Right cardiac atrium (tissue), 5 donors: ENCODE data around the gene PTPN3. TPM values are rescaled to one million over a fixed set of nuclear protein-coding genes. Genes with fewer than 3 reads are reported as not detected.

Experiments used
- ATAC-seq, 2 donors: fragments of 200-7000 bp; cut with Tn5 transposase; one replicate each; pipeline versions ENCODE4 v1.8.0 to v1.9.1; 2020; ENCODE audit warnings: moderate library complexity in 2 of 2, mild to moderate bottlenecking in 1 of 2
- DNase-seq, 3 donors: peaks; one replicate each; pipeline ENCODE4 v3.0.0-alpha.2; 2020
- H3K27ac ChIP-seq: one replicate; pipeline ENCODE4 v1.5.1; 2013; ENCODE audit warnings: mild to moderate bottlenecking, low read length, control low read depth, moderate library complexity
- H3K27me3 ChIP-seq: one replicate; pipeline ENCODE4 v1.6.1; 2013; ENCODE audit not compliant: control insufficient read depth, insufficient read depth
- H3K4me1 ChIP-seq: one replicate; pipeline ENCODE4 v1.6.1; 2013; ENCODE audit warnings: low read length; ENCODE audit not compliant: control insufficient read depth, insufficient read depth
- H3K4me3 ChIP-seq: one replicate; pipeline ENCODE4 v1.5.1; 2013; ENCODE audit warnings: low read length, control low read depth
- H3K9me3 ChIP-seq: one replicate; pipeline ENCODE4 v1.6.1; 2013; ENCODE audit warnings: low read length; ENCODE audit not compliant: control insufficient read depth
- WGBS: extraction: QIAGEN DNeasy Blood & Tissue Kit; methylation state at CpG from one replicate; pipeline ENCODE4 v1.1.7; 2013; 5-methylcytosine and 5-hydroxymethylcytosine counted together
- intact Hi-C, 4 donors: fragments of 100-400 bp; cut with DNase I; formaldehyde crosslinking; loops; one replicate each; pipeline versions ENCODE4 v1.11.0 to v1.14.0; 2022 to 2023
- polyA plus RNA-seq: library from polyadenylated mRNA; stranded (reverse); fragments of 200-250 nt; gene quantifications from one replicate; pipeline ENCODE4 v1.2.3, GENCODE V29; 2013
- total RNA-seq, 4 donors: library from RNA; stranded (reverse); fragmentation: NEBNext Ultra II Directional; extraction: Animal tissue kit (Norgen Biotek cat#: 25700); gene quantifications; one replicate each; pipeline ENCODE4 v1.2.1, GENCODE V29; 2021
- donor health status: healthy with polysubstance abuse.
- donor health status: DM: no; HTN: yes; CAD: no.
- donor health status: DM: no; HTN: no; CAD: no.
- donor health status: DM: no; HTN: yes; CAD: no; lungs with severe emphysema.
- donor health status: DM: yes; HTN: yes; CAD: no.

The PTPN3 gene
- total and polyA plus RNA-seq, 5 donors, result 2.8 to 9.3 (median 5.8) TPM

DNA sequence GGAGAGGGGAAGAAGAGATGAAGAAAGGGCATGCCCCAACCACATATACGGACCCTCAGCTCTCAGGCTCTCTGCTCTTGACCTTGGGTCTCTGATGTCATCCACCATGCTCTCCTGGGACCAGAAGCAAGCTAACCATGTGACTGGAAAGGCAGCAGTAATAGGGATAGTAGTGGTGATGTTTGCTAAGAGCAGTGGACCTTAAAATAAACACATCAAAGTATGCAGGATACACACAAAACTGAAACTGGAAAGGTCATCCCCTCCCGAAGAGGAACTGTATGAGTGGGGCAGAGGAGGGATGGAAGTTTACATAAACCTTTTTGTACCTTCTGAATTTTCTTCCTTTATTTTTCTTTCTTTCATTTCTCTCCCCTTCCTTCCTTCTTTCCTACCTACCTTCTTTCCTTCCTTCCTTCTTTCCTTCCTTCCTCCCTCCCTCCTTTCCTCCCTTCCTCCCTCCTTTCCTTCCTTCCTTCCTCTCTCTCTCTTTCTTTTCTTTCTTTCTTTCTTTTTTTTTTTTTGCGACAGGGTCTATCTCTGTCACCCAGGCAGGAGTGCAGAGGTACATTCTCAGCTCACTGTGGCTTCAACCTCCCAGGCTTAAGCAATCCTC lies 8.1 kb upstream of the PTPN3 start:
- no peak overlapping the region for H3K27ac ChIP-seq
- ATAC-seq, result no peak

DNA sequence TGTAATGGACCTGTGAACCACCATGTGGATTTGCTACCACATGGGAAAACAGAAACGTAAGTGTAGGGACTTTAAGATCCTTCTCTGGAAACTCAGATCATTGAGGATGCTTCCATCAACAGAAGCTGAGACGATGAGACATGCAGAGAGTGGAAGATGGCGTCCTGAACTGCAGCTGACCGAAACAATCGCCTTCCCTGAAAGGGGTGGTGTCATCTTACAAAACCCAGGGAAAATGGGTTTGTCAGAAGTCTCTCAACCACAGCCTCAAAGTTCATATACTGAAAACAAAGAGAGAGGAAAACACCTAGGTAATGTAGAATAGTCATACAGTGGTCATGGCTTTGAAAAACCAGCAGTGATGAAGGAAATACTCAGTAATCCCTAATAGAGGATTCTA lies 6.6 kb upstream of the PTPN3 start:
- no peak for DNase-seq
- intact Hi-C loops, result no loop called here
- no peak for ATAC-seq

More for the DNA sequence above, 8.1 kb upstream of the PTPN3 start:
- intact Hi-C loops, result no loop called here
- H3K4me1 ChIP-seq, result no peaks in the 10 kb centered on the region
- no peaks in the 10 kb centered on the region for H3K9me3 ChIP-seq
- DNase-seq, result no peak
- no peak overlapping the region for H3K4me3 ChIP-seq
- WGBS, result 58% methylated on average over 3 of the region's 3 CpGs
- H3K27me3 ChIP-seq, result no peaks in the 10 kb centered on the region

DNA sequence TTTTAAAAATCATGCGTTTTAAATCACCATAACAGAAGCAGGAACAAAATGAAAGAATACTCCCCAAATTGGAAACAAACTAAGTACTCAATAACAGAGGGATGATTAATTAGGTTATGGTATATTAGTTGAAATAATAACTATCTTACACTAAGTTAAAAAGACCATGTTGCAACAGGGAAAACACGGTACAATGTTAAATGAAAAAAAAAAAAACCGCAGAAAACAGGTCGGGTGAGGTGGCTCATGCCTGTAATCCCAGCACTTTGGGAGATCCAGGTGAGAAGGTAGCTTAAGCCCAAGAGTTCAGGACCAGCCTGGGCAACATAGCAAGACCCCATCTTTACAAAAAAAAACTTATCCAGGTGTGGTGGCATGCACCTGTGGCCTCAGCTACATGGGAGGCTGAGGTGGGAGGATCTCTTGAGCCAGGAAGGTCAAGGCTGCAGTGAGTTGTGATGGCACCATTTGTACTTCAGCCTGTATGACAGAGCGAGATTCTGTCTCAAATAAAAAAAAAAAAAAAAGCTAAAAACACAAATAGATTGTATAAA lies 2.4 kb upstream of the PTPN3 start:
- H3K4me3 ChIP-seq, result no peak overlapping the region
- intact Hi-C loops, result no loop called here
- H3K9me3 ChIP-seq, result no peaks in the 10 kb centered on the region
- DNase-seq (no peak), ATAC-seq (no peak)
- H3K27ac ChIP-seq, result no peak overlapping the region
- no peaks in the 10 kb centered on the region for H3K27me3 ChIP-seq
- 71% methylated on average over 5 of the region's 5 CpGs for WGBS
- H3K4me1 ChIP-seq, result no peaks in the 10 kb centered on the region

More for the DNA sequence above, 6.6 kb upstream of the PTPN3 start:
- 64% methylated on average over 5 of the region's 5 CpGs for WGBS
- Histone ChIP-seq H3K4me3 (no peak overlapping the region), H3K27ac (no peak overlapping the region), H3K4me1 (no peaks in the 10 kb centered on the region), H3K27me3 (no peaks in the 10 kb centered on the region), H3K9me3 (no peaks in the 10 kb centered on the region)

DNA sequence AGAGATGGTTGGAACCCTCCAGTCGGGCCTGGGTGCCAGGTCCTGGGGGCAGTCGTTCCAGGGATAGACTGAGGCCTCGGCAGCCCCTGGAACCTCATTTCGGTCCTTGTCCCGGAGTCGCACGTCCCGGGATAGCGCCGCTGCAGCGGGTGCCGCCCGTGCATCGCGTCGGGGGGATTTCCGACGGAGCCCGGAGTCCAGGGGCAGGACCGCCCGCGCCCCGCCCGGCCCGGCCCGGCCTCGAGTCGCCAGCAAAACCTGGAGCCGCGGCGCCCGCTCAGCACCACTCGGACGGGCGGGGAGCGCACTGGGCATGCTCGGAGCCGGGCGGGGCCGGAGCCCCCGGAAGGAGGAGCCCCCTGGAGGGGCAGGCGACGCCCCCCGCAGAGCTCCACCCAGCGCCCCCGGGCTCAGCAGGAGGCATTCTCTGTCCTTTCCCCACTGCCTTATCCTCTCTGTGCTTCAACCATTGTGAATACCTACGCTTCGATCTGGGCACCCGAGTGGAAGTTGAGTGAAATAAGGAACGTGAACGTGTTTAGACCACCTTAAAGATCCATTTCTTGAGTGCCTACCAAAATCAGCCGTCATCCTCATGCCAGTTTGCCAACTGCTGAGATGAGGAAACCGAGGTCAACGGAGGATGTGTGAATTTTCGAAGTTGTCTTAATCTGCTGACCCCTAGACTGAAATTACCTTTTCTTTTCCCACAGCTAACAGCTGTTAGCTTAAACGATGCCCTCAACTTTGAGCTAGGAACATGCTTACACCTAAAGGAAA lies 1.7 kb upstream of the PTPN3 start:
- DNase-seq (peak; percentile 81 to 91 (median 88)), ATAC-seq (peak; percentile 94 to 96)
- Histone ChIP-seq H3K4me3 (peak overlapping the region; percentile 23), H3K9me3 (no peaks in the 10 kb centered on the region), H3K4me1 (no peaks in the 10 kb centered on the region), H3K27ac (no peak overlapping the region), H3K27me3 (no peaks in the 10 kb centered on the region)
- 4% methylated on average over 56 of the region's 56 CpGs for WGBS
- intact Hi-C loops, result no loop called here

DNA sequence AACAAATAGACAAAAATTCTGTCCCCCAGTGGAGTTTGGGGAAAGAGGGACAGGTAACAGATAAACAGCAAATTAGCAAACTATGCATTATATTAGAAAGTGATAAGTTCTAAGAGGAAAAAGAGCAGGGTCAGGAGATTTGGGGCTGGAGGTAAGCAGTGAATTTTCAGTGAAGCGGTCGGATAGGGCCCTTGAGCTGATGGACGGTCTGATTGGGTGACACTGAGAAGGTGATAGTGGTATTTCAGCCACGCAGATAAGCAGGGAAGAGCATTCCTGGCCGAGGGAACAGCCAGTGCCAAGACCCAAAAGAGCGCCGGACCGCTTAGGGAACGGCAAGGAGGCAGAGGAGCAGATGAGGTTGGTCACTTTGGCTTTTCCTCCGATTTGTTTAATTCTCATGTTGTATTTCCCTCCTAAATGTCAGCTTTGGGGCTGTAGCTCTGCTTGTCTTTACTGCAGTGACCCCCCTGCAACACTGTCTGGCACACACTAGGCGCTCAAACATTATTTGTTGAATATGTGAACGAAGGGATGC lies 1.1 kb upstream of the PTPN3 start:
- Histone ChIP-seq H3K4me1 (no peaks in the 10 kb centered on the region), H3K27ac (no peak overlapping the region), H3K27me3 (no peaks in the 10 kb centered on the region), H3K9me3 (no peaks in the 10 kb centered on the region), H3K4me3 (peak overlapping the region; percentile 23)
- ATAC-seq (no peak), DNase-seq (no peak)
- 17% methylated on average over 12 of the region's 12 CpGs for WGBS
- intact Hi-C loops, result no loop called here

DNA sequence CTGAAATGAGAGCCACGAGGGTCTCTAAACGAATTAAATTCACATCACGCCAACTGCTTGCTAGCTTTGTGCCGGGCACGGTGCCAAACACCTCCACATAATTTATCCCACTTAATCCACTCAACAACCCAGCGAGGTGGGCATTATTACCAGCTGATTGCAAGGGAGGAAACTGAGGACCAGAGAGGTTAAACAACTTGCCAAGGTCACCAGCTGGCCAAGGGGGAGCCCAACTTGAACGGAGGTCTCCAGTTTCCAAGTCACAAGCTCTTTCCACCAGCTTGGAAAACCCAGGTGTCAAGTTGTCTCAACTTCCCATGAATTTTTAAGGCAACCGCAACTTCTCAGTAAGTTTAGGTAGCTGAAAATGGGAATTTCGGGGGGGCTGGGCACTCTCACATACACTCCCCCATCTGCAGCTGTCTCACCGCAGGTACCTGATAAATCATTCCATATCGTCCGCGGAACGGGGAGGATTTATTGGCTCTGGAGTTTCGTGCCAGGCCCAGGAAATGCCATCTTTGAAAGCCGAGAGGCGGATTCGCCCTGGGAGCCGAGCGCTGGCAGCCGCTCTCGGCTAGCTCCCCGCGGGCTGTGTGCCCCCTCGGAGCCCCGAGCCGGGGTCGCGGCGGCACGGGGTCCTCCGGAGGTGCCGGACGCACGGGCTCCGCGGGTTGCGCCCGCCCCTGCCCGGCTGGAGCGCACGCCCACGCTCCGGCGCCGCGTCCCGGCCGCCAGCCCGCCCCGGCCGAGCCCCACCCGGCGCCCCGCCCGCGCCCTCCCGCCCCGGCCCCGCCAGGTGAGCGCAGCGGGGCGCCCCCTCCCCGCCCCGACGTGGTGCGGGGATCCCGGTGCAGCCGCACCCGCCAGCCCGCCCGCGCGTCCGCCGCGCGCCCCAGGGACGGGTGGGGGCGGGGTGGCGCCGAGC lies 617 bp downstream of the PTPN3 start:
- DNase-seq (no peak), ATAC-seq (no peak)
- intact Hi-C loops, result no loop called here
- Histone ChIP-seq H3K4me3 (peak overlapping the region; percentile 98), H3K27ac (no peak overlapping the region), H3K9me3 (no peaks in the 10 kb centered on the region), H3K27me3 (no peaks in the 10 kb centered on the region), H3K4me1 (no peaks in the 10 kb centered on the region)
- 7% methylated on average over 81 of the region's 82 CpGs for WGBS

DNA sequence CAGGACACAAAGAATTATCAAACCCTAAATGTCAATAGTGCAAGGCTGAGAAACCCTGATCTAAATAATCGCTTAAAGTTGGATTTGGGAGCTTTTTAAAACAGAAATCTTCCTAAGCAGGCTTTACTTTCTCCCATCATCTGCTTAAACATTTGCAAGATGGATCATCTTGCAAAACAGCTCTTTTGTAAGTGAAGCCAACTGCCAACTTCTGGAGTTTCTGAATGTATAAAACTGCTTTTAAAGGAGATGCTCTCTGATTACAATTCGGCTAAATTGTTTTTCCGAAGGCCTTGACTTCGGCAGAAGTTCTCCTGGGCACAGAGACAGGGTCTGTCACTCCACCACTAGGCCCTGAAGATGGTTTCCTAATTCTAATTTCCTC lies 1.3 kb downstream of the PTPN3 start:
- Histone ChIP-seq H3K27me3 (no peaks in the 10 kb centered on the region), H3K9me3 (no peaks in the 10 kb centered on the region), H3K4me1 (no peaks in the 10 kb centered on the region), H3K27ac (no peak overlapping the region), H3K4me3 (no peak overlapping the region)
- DNase-seq, result no peak
- intact Hi-C loops, result no loop called here
- 85% methylated on average over 4 of the region's 4 CpGs for WGBS
- no peak for ATAC-seq

DNA sequence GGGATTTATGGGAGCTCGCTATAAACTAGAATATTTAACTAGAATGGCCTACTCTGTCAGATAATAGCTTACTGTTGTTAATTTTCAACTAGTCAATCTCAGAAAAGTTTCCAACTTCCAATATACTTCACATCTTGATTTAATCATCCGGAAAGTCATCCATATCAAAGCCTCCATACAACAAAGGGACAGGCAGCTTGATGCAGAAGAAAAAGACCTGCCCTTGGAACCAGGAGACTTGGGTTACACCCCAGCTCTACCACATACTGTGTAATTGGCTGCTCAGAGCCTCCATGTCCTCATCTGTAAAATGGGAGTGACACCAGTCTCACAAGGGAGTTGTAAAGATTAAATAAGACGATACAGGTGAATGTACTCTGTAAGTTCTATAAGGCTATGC lies 1.9 kb downstream of the PTPN3 start:
- WGBS, result 97% methylated on average over 3 of the region's 3 CpGs
- Histone ChIP-seq H3K4me3 (no peak overlapping the region), H3K27ac (no peak overlapping the region), H3K4me1 (no peaks in the 10 kb centered on the region), H3K9me3 (no peaks in the 10 kb centered on the region), H3K27me3 (no peaks in the 10 kb centered on the region)
- ATAC-seq (no peak), DNase-seq (no peak)
- intact Hi-C loops, result no loop called here

DNA sequence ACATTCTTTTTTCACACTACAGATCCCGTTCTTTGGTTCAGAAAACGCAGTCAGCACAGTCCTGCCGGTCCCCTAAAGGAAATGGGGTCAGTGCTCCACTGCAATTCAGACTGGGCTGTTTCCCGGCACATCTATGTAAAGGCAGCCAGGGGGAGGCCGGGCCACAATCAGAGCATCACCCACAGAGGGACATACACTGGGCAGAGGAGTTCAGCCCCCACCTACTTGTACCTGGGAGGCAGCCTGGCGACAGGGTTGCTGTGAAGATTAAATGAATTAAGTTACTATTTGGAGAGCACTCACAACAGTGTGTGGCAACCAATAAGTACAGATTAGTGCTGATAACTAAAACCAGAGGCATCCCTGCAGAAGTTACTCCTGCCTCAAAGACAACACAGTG lies 4.5 kb downstream of the PTPN3 start:
- intact Hi-C loops, result no loop called here
- no peaks in the 10 kb centered on the region for H3K9me3 ChIP-seq
- H3K4me1 ChIP-seq, result peaks cover 1% of the 10 kb centered on the region
- 61% methylated on average over 6 of the region's 6 CpGs for WGBS
- no peak overlapping the region for H3K4me3 ChIP-seq
- H3K27ac ChIP-seq, result no peak overlapping the region
- ATAC-seq, result no peak
- no peak for DNase-seq
- H3K27me3 ChIP-seq, result no peaks in the 10 kb centered on the region

DNA sequence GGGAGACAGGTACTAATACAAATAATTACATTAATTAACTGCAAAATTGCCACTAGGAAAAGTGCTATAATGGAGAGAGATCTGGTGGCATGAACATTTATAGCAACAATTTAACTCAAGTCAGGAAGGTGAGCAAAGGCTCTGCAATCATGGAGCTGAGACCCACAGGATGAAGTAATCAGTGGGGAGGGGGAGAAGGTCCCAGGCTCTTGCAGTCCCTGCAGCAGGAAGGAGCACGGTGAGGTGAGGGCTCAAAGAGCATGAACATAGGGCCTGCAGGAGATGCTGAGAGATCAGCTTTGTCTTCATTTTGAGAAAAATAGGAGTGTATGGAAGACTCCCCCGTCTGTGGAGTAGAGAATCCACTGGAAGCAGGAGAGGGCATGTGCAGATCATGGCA lies 6.5 kb downstream of the PTPN3 start:
- no peak for DNase-seq
- 70% methylated on average over 2 of the region's 2 CpGs for WGBS
- no peak for ATAC-seq
- Histone ChIP-seq H3K4me3 (no peak overlapping the region), H3K9me3 (no peaks in the 10 kb centered on the region), H3K27me3 (no peaks in the 10 kb centered on the region), H3K27ac (no peak overlapping the region), H3K4me1 (peaks cover 2% of the 10 kb centered on the region)
- intact Hi-C loops, result no loop called here
